K562 (cell line): ENCODE measurements around the gene ATL1. TPM values are rescaled to one million over a fixed set of nuclear protein-coding genes. Genes with fewer than 3 reads are reported as not detected.

ENCODE experiments used
- ATF3 ChIP-seq, 2 experiments: fragments of 450-650 bp in 1 of 2; sonication (generic) in 1 of 2; formaldehyde crosslinking in 1 of 2; IDR thresholded peaks in 1 of 2; conservative IDR thresholded peaks in 1 of 2; 2 replicates each; pipeline versions ENCODE4 v1.6.1 to v1.8.1; 2016 to 2023; ENCODE audit warnings: mild to moderate bottlenecking in 2 of 2, moderate library complexity in 2 of 2, inconsistent platforms in 1 of 2, missing genetic modification reagents in 1 of 2
- GATAD2B ChIP-seq: fragments of 450-650 bp; IDR thresholded peaks from 2 replicates; pipeline ENCODE4 v1.6.1; 2017; ENCODE audit warnings: mild to moderate bottlenecking, borderline replicate concordance
- HBP1 ChIP-seq: fragments of 450-650 bp; formaldehyde crosslinking; IDR thresholded peaks from 2 replicates; pipeline ENCODE4 v1.4.0; 2022; ENCODE audit warnings: missing genetic modification characterization
- MAZ ChIP-seq, 2 experiments: fragments of 450-650 bp in 1 of 2; sonication (generic) in 1 of 2; formaldehyde crosslinking; IDR thresholded peaks in 1 of 2; conservative IDR thresholded peaks in 1 of 2; 2 replicates each; pipeline versions ENCODE4 v1.4.0 to v1.5.0; 2020; ENCODE audit warnings: mild to moderate bottlenecking in 1 of 2, missing genetic modification reagents in 1 of 2
- MXD1 ChIP-seq: fragments of 250-450 bp; sonication (Bioruptor Pico); IDR thresholded peaks from 2 replicates; pipeline ENCODE4 v1.8.0; 2021; ENCODE audit warnings: borderline replicate concordance, mild to moderate bottlenecking, moderate library complexity; ENCODE audit not compliant: poor library complexity, severe bottlenecking
- NFYB ChIP-seq: IDR thresholded peaks from 2 replicates; pipeline ENCODE4 v1.6.1; 2011; ENCODE audit warnings: mild to moderate bottlenecking, moderate library complexity; ENCODE audit not compliant: insufficient read length; ENCODE audit errors: extremely low read depth
- POLR3A ChIP-seq: IDR thresholded peaks from 2 replicates; pipeline ENCODE4 v1.6.1; 2011; ENCODE audit warnings: borderline replicate concordance, mild to moderate bottlenecking, moderate library complexity; ENCODE audit not compliant: insufficient read length, insufficient read depth; ENCODE audit errors: extremely low read depth
- SLC30A9 ChIP-seq: fragments of 250-450 bp; sonication (Bioruptor Pico); IDR thresholded peaks from 2 replicates; pipeline ENCODE4 v1.8.0; 2022; ENCODE audit warnings: mild to moderate bottlenecking, moderate library complexity
- TBP ChIP-seq: optimal IDR thresholded peaks from 2 replicates; pipeline ENCODE3; 2011; ENCODE audit warnings: low read depth, low read length, improper control_type of control experiment
- TEAD4 ChIP-seq, 2 experiments: sonication (generic) in 1 of 2; formaldehyde crosslinking in 1 of 2; IDR thresholded peaks; 2 replicates each; pipeline versions ENCODE4 v1.6.1 to v1.8.0; 2012 to 2022; ENCODE audit warnings: borderline replicate concordance in 1 of 2, inconsistent platforms in 1 of 2, low read length in 1 of 2, mild to moderate bottlenecking in 1 of 2, missing genetic modification reagents in 1 of 2
- THRB ChIP-seq: fragments of 450-650 bp; formaldehyde crosslinking; conservative IDR thresholded peaks from 2 replicates; pipeline ENCODE4 v1.4.0; 2022; ENCODE audit warnings: mild to moderate bottlenecking, missing genetic modification characterization
- ZEB2 ChIP-seq: fragments of 450-650 bp; IDR thresholded peaks from 2 replicates; pipeline ENCODE4 v1.6.1; 2016
- ZNF212 ChIP-seq: fragments of 450-650 bp; formaldehyde crosslinking; IDR thresholded peaks from 2 replicates; pipeline ENCODE4 v1.4.0; 2020; ENCODE audit warnings: mild to moderate bottlenecking
- ZNF311 ChIP-seq: fragments of 250-450 bp; sonication (Bioruptor Pico); IDR thresholded peaks from 2 replicates; pipeline ENCODE4 v1.4.0; 2020; ENCODE audit warnings: mild to moderate bottlenecking, moderate library complexity
- ZNF316 ChIP-seq: fragments of 450-650 bp; IDR thresholded peaks from 2 replicates; pipeline ENCODE4 v1.6.1; 2016
- ZNF77 ChIP-seq: fragments of 250-450 bp; sonication (Bioruptor Pico); IDR thresholded peaks from 2 replicates; pipeline ENCODE4 v1.5.0; 2020
- polyA plus RNA-seq, 8 experiments: library from polyadenylated mRNA; depleted of rRNA in 4 of 8; stranded (reverse) in 5 of 8; unstranded in 3 of 8; fragments of >200 nt; fragmentation: Nextera tagmentation in 2 of 8; fragmentation: Illumina TruSeq in 1 of 8; extraction: Ambion mirVana in 2 of 8; extraction: Trizol in 1 of 8; gene quantifications; 2 replicates each; pipeline versions ENCODE4 v1.2.1 to v1.2.3, GENCODE V29; 2011 to 2014; ENCODE audit warnings: inconsistent platforms in 1 of 8, missing spikeins in 1 of 8
- total RNA-seq, 7 experiments: library from RNA; depleted of rRNA in 6 of 7; stranded (reverse); fragments of >200 nt in 6 of 7; fragmentation: Illumina TruSeq in 2 of 7; extraction: Trizol in 2 of 7; gene quantifications; 2 replicates each; pipeline versions ENCODE4 v1.2.1 to v1.2.3, GENCODE V29; 2011 to 2021; ENCODE audit warnings: low replicate concordance in 1 of 7
- TF ChIP-seq, protein P1 (sequence below): fragments of 250-450 bp; sonication (Bioruptor Pico); IDR thresholded peaks from 2 replicates; pipeline ENCODE4 v1.8.0; 2021; ENCODE audit warnings: moderate library complexity, mild to moderate bottlenecking, inconsistent platforms
- TF ChIP-seq, protein P2 (sequence below): fragments of 450-650 bp; formaldehyde crosslinking; IDR thresholded peaks from 2 replicates; pipeline ENCODE4 v1.4.0; 2020; ENCODE audit warnings: mild to moderate bottlenecking, moderate library complexity

The ATL1 gene
- total and polyA plus RNA-seq, 9 of the 15 experiments (the other 6 are each of a cell fraction or from before 2014, with no cell fraction given) = 0.04 to 0.16 (median 0.07) TPM; not detected in 4

- TF ChIP-seq ZNF77 (CRISPR knock-in tag) (no peak), ZNF311 (CRISPR knock-in tag) (no peak), MXD1 (CRISPR knock-in tag) (peak; percentile 3), THRB (CRISPR knock-in tag) (no peak), ZNF212 (CRISPR knock-in tag) (no peak), GATAD2B (peak; percentile 61; the same call in 1 of the 2 replicates), HBP1 (CRISPR knock-in tag) (no peak), TEAD4 (IDR thresholded peaks at IDR 0.05; ENCODE audit: low read length) (no peak), TEAD4 (CRISPR knock-in tag; IDR thresholded peaks at IDR 0.05; ENCODE audit: borderline replicate concordance) (no peak), NFYB (no peak), SLC30A9 (no peak), ZNF316 (no peak), MAZ (CRISPR knock-in tag; conservative IDR thresholded peaks at IDR 0.05 in 1 of 2, IDR thresholded peaks at IDR 0.05 in 1 of 2) (peak in 1 of 2 experiments; percentile 39; a peak in 2 of 4 replicates), ATF3 (IDR thresholded peaks at IDR 0.05) (no peak), ATF3 (CRISPR knock-in tag; conservative IDR thresholded peaks at IDR 0.05) (no peak), ZEB2 (0 out of 2 replicates have a peak, but pooled peaks have one; percentile 24), TBP (peak; percentile 51), POLR3A (no peak)
- TF ChIP-seq, protein P1, sequence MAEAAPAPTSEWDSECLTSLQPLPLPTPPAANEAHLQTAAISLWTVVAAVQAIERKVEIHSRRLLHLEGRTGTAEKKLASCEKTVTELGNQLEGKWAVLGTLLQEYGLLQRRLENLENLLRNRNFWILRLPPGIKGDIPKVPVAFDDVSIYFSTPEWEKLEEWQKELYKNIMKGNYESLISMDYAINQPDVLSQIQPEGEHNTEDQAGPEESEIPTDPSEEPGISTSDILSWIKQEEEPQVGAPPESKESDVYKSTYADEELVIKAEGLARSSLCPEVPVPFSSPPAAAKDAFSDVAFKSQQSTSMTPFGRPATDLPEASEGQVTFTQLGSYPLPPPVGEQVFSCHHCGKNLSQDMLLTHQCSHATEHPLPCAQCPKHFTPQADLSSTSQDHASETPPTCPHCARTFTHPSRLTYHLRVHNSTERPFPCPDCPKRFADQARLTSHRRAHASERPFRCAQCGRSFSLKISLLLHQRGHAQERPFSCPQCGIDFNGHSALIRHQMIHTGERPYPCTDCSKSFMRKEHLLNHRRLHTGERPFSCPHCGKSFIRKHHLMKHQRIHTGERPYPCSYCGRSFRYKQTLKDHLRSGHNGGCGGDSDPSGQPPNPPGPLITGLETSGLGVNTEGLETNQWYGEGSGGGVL (CRISPR knock-in tag) = no peak
- TF ChIP-seq, protein P2, sequence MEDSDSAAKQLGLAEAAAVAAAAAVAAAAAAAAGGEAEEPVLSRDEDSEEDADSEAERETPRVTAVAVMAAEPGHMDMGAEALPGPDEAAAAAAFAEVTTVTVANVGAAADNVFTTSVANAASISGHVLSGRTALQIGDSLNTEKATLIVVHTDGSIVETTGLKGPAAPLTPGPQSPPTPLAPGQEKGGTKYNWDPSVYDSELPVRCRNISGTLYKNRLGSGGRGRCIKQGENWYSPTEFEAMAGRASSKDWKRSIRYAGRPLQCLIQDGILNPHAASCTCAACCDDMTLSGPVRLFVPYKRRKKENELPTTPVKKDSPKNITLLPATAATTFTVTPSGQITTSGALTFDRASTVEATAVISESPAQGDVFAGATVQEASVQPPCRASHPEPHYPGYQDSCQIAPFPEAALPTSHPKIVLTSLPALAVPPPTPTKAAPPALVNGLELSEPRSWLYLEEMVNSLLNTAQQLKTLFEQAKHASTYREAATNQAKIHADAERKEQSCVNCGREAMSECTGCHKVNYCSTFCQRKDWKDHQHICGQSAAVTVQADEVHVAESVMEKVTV = peak; percentile 64; the same call in 1 of the 2 replicates
Observed at GRCh38 chr14:50532502-50533240, 27.3 kb upstream of the ATL1 start, which contains the start of gene MAP4K5 (continued).
